GM21423 (cell line): ENCODE results near the gene SRPK2.
A peak's percentile ranks its signal among the peaks of the same experiment; 100 is the strongest.

Experiments used
- ATAC-seq: cut with Tn5 transposase; IDR thresholded peaks from one replicate; pipeline ENCODE4 v1.9.1; 2021; ENCODE audit warnings: mild to moderate bottlenecking, moderate library complexity; ENCODE audit not compliant: unreplicated experiment

SRPK2 gene

DNA sequence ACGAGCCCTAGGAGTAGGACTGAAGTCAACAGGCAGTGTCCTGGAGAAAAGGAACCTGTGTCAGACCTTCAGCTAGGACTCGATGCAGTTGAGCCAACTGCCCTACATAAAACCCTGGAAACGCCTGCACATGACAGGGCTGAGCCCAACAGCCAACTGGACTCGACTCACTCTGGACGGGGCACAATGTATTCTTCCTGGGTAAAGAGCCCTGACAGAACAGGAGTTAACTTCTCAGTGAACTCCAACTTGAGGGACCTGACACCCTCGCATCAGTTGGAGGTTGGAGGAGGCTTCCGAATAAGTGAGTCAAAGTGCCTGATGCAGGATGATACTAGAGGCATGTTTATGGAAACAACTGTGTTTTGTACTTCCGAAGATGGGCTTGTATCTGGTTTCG, 281.3 kb downstream of the SRPK2 start:
- ATAC-seq = no peak

DNA sequence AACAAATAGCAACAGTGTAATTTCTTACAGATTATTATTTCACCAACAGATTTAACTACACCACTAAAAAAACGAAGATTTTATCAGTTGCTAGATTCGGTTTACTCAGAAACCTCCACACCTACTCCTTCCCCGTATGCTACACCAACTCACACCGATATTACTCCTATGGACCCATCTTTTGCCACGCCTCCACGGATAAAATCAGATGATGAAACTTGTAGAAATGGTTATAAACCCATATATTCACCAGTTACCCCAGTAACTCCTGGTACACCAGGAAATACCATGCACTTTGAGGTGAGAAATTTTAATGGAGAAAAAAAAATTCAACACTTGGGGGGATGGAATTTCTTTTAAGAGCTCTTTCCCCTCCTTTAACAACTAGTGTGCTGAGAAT, 282.2 kb downstream of the SRPK2 start:
- ATAC-seq = no peak

DNA sequence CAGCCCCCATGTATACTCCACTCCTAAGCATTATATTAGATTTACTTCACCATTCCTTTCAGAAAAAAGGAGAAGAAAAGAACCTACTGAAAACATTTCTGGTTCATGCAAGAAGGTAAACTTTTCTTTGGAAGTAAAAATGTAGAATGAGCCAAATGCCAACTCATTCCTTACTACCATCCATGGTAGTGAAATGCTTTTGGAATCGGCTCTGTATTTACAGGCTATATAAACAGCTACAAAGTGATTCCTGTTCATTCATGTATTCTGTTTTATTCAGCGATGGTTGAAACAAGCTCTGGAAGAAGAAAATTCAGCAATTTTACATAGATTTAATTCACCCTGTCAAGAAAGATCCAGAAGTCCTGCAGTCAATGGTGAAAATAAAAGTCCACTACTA, 283.1 kb downstream of the SRPK2 start:
- ATAC-seq = no peak

- no peak for ATAC-seq
These were observed 286.0 kb downstream of the SRPK2 start for GRCh38 chr7:105102557-105103352.

- ATAC-seq = no peak
These were observed 286.9 kb downstream of the SRPK2 start for GRCh38 chr7:105101864-105102263.

DNA sequence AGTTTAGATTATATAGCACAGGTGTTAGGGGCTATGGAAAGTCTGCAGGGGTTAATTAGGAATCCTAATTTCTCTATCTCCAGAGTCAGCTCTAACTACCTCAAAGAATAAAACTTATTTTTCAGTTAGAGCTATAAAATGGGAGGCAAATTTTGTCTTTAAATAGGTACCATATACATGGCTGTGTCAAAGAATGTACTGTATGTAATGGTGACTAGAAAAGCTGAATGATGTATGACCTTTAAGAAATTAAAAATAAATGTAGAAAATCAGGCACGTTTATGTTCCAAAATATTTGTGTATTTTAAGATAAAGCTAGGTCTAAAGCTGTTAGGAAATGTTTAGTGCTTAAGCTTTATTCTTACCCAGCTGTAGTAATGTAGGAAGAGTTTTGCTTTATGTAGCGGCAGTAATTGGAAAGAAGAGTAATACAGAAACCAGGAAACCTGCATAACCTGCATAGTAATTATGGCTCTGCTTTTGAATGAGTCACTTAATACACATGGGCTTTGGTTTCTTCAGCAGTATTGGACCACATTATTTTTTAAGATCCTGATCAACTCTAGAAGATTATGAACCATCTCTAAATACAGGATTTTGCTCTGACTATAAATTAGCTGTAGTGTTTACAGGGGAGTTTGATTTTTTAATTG, 289.7 kb downstream of the SRPK2 start:
- peak; percentile 73 for ATAC-seq

GRCh38 chr7:105097619-105098018, 291.1 kb downstream of the SRPK2 start:
- ATAC-seq = no peak

DNA sequence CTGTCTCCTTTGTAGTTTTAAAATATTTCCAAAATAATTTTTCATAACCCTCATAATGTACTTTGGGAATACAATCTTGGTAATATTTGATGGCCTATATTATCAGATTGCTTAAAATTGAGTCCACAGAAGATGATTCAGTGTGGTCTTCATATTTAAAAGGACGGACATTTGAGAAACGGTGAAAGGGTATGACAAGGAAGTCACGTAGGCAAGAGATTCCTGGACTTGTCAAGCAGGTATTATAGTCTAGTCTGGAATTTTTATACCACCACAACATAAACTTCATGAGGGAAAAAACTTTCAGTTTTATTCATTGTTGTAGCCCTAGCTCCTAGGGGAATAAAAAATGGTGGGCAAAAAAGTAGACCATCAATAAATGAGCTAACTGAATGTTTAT, 292.4 kb downstream of the SRPK2 start:
- ATAC-seq = no peak

- ATAC-seq = no peak
These were observed 293.8 kb downstream of the SRPK2 start for GRCh38 chr7:105094966-105095365.

DNA sequence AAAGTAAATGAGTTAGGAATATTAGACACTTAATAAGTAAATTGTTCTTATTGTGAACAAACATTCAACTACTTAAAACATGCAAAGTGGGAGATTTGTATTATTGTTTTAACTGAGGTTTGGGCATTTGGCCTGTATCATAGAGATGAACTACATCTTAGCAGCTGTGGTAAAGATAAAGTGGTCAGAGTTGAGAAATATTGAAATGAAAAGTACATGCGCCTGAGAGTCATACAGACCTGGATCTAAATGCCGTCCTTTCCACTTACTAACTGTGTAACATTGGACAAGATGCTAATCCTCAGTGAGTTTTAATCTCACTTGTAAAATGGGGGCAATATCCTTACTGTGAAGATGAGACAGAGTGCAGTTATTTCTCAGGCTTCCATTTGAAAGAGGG, 300.3 kb downstream of the SRPK2 start:
- ATAC-seq = no peak

DNA sequence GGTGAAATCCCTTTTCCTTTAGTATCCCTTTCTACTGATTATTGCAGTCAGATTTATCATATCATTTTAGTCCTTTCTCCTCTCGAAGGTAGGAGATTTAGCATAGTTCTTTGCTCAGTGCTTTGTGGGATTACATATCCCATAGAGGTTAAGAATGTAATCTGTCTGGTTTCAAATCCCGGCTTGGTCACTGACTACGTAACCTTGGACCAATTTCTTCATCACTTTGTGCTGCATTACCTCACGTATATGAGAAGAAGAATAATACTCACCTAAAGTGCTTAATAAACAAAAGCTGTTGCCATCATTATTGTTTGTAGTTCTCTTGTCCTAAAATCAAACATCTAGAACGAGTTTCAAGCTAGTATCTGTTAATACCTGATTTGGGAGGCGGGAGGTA, 300.7 kb downstream of the SRPK2 start:
- no peak for ATAC-seq

DNA sequence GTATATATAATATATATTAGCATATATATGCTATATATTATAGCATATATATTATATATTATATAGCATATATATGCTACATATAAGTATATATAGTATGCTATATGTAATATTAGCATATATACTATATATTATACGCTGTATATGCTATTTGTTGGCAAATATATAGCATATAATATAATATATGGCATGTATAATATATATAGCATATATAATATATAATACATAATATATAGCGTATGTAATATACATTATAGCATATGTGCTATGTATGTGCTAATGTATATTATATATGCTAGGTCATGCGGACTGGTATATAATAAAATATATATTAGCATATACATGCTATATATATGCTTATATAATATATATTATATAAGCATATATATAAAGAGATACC, 301.9 kb downstream of the SRPK2 start:
- no peak for ATAC-seq

- ATAC-seq = no peak
These were observed 304.1 kb downstream of the SRPK2 start for GRCh38 chr7:105084581-105084980.

- ATAC-seq = no peak
These were observed 309.4 kb downstream of the SRPK2 start for GRCh38 chr7:105079348-105079747.

DNA sequence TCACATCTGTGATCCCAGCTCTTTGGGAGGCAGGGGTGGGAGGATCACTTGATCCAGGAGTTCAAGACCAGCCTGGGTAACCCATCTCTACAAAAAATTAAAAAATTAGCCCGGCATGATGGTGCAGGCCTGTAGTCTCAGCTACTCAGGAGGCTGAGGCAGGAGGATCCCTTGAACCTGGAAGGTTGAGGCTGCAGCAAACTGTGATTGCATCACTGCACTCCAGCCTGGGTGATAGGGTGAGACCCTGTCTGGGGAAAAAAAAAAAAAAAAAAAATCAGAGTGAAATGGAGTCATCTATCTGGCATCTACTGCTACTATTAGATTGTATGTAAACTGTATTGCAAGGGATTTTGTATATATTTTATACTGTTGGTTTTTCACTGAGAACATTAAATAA, 315.6 kb downstream of the SRPK2 start:
- no peak for ATAC-seq

GRCh38 chr7:105068886-105069285, 319.8 kb downstream of the SRPK2 start:
- no peak for ATAC-seq

DNA sequence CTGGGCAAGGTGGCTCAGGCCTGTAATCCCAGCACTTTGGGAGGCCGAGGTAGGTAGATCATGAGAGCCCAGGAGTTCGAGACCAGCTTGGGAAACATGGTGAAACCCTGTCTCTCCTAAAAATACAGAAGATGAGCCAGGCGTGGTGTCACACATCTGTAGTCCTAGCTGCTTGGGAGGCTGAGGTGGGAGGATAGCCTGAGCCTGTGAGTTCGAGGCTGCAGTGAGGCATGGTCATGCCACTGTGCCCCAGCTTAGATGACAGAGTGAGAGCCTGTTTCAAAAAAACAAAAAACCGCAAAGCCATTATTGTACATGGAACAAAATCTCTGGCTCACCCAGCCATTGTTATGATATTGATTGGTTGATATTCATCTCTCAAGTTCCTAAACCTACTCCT, 321.0 kb downstream of the SRPK2 start:
- no peak for ATAC-seq
